Measurements from ENCODE around the gene ATRN. TPM values are rescaled to one million over a fixed set of nuclear protein-coding genes. Genes with fewer than 3 reads are reported as not detected.
A peak's percentile ranks its signal among the peaks of the same experiment; 100 is the strongest.
"Not testable (repeated sequence)": the region's sequence is repeated elsewhere in the genome, so short reads cannot be mapped to it uniquely, and the experiment has no call there.

ATRN gene
- total RNA-seq: 52.0 to 55.1 TPM (median 52.8 TPM) in 3 replicates
- long read RNA-seq, partial matches to known transcripts: 2 of 7 reads
- long read RNA-seq, other reads (novel, unspliced or antisense): 5 of 7 reads

DNA sequence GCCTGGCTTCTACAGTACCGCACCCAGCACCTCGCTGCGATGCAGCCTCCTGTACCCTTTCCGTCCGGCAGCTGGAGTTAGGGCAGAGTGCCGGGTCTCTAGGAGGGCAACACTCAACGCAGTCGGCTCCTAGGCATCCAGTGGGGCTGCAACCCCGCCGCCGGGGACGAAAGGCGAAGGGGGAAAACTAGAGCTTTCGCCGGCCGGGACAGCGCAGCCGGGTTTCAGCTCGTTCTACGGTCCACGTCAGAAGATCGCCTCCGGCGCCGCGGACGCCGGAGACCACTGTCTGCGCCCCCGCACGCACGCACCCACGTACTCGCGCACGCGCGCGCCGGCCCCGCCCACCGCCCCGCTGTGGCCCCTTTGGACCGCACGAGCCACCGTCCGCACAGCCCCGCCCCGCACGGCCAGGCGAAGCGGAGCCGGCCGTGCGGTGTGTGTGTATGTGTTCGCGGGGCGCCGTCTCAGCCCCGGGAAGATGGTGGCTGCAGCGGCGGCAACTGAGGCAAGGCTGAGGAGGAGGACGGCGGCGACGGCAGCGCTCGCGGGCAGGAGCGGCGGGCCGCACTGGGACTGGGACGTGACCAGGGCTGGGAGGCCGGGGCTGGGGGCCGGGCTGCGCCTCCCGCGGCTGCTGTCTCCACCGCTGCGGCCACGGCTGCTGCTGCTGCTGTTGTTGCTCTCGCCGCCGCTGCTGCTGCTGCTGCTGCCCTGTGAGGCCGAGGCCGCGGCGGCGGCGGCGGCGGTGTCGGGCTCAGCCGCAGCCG, at the start of gene ATRN:
ATRN (plus strand) TSS at position 392 of the 770 bp plus-strand sequence; CDS start at position 482, 90 bp downstream.
- H3K4me1 Mint-ChIP-seq (ENCODE audit: low read depth): peaks cover 29% of the 10 kb centered on the region
- peak within 1 kb of the TSS; percentile 92 for H3K4me3 Mint-ChIP-seq (ENCODE audit: unreplicated experiment)
- no peaks in the 10 kb centered on the region for H3K9me3 Mint-ChIP-seq (ENCODE audit: low read depth)
- H3K36me3 Mint-ChIP-seq (ENCODE audit: low read depth): no peaks in the 10 kb centered on the region
- H3K27ac Mint-ChIP-seq (ENCODE audit: unreplicated experiment): peak within 1 kb of the TSS; percentile 81
- peak; percentile 97 for DNase-seq (ENCODE audit: low spot score)
- TF ChIP-seq, protein P1, sequence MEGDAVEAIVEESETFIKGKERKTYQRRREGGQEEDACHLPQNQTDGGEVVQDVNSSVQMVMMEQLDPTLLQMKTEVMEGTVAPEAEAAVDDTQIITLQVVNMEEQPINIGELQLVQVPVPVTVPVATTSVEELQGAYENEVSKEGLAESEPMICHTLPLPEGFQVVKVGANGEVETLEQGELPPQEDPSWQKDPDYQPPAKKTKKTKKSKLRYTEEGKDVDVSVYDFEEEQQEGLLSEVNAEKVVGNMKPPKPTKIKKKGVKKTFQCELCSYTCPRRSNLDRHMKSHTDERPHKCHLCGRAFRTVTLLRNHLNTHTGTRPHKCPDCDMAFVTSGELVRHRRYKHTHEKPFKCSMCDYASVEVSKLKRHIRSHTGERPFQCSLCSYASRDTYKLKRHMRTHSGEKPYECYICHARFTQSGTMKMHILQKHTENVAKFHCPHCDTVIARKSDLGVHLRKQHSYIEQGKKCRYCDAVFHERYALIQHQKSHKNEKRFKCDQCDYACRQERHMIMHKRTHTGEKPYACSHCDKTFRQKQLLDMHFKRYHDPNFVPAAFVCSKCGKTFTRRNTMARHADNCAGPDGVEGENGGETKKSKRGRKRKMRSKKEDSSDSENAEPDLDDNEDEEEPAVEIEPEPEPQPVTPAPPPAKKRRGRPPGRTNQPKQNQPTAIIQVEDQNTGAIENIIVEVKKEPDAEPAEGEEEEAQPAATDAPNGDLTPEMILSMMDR (IDR thresholded peaks at IDR 0.05): peak; percentile 12
- H3K27me3 Mint-ChIP-seq (ENCODE audit: low read depth): peaks cover 11% of the 10 kb centered on the region

DNA sequence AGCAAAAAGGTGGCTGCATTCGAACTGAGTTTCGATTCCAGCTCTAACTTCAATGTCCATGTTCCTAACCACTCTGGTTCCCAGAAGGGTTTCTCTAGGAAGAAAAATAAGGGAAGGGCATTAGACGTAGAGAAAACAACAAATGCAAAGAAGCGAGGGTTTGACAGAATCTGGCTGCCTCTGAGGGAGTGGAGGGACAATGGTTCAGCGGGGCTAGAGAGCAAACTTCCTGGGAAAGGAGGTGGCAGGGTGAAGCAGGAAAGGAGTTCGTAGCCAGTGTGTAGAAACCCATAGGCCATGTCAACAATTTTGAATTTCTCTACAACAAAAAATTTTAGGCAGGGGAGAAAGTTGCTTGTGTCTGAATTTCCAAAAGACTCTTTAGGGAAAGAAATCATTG, 48.8 kb upstream of the ATRN start:
- no peak for DNase-seq (ENCODE audit: low spot score)
- Mint-ChIP-seq H3K36me3 (ENCODE audit: low read depth) (no peaks in the 10 kb centered on the region), H3K4me1 (ENCODE audit: low read depth) (no peaks in the 10 kb centered on the region), H3K9me3 (ENCODE audit: low read depth) (no peaks in the 10 kb centered on the region), H3K27me3 (ENCODE audit: low read depth) (no peaks in the 10 kb centered on the region), H3K4me3 (ENCODE audit: unreplicated experiment) (no peak overlapping the region), H3K27ac (ENCODE audit: unreplicated experiment) (no peak overlapping the region)
- TF ChIP-seq, protein P1 (IDR thresholded peaks at IDR 0.05): no peak

DNA sequence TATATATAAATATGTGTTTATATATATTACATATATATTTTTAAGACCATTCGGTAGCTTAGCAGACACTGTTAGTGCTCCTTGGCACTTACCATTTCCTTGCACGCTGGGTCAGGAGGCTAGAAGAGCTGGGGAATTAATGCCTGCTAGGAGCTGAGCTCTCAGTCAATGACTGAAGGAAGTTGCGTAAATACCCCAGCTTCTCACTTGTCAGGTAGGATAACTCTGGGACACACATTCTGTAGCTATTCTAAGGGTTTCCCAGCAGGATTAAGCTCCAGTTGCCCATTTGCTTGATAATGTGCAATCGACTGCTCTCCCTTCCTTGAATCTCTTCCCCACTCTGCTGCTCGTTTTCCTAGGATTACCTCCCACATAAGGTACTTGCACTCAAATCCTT, 47.7 kb upstream of the ATRN start:
- H3K27ac Mint-ChIP-seq (ENCODE audit: unreplicated experiment): no peak overlapping the region
- TF ChIP-seq, protein P1 (IDR thresholded peaks at IDR 0.05): no peak
- H3K9me3 Mint-ChIP-seq (ENCODE audit: low read depth): no peaks in the 10 kb centered on the region
- H3K36me3 Mint-ChIP-seq (ENCODE audit: low read depth): no peaks in the 10 kb centered on the region
- H3K4me3 Mint-ChIP-seq (ENCODE audit: unreplicated experiment): no peak overlapping the region
- H3K27me3 Mint-ChIP-seq (ENCODE audit: low read depth): no peaks in the 10 kb centered on the region
- no peak for DNase-seq (ENCODE audit: low spot score)
- no peaks in the 10 kb centered on the region for H3K4me1 Mint-ChIP-seq (ENCODE audit: low read depth)

DNA sequence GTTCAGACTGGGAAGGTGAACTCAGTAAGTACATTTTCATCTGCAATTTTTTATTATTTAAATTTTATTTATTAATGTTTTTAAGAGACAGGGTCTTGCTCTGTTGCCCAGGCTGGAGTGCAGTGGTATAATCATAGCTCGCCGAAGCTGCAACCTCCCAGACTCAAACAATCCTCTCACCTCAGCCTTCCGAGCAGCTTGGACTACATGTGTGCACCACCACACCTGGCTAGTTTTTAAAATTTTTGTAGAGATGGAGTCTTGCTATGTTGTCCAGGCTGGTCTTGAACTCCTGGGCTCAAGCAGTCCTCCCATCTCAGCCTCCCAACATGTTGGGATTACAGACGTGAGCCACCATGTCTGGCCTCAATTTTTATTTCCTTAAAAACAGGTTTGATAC, 44.1 kb upstream of the ATRN start:
- H3K9me3 Mint-ChIP-seq (ENCODE audit: low read depth); H3K4me1 Mint-ChIP-seq (ENCODE audit: low read depth); H3K27me3 Mint-ChIP-seq (ENCODE audit: low read depth); H3K36me3 Mint-ChIP-seq (ENCODE audit: low read depth); H3K27ac Mint-ChIP-seq (ENCODE audit: unreplicated experiment); DNase-seq (ENCODE audit: low spot score); H3K4me3 Mint-ChIP-seq (ENCODE audit: unreplicated experiment): not testable (repeated sequence)

DNA sequence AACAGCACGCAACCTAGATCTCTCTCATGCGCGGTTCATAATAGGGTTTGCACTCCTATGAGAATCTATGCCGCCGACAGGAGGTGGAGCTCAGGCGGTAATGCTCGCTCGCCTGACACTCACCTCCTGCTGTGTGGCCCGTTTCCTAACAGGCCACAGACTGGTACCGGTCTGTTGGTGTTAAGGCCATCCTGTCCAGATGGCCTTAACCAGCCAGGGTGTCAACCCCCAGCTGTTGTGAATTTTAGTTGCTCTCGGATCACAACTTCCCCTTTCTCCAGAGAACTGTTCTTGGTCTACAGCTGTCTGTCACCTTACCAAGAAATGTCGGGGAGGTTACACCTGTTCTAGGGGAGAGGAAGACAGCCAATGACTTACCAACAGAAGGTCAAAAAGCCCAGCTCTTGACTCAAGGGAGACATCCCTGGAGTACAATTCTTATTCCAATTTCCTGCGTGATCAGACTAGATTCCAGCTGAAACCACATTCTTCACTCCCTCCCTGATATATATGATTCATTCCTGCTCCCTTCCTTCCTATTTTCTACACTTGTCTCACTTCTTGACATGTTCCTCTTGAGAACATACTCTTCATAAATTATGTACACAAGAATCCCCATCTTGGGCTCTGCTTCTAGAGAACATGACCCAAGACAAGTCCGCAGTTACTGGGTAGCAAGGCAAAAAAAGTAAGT, 40.3 kb upstream of the ATRN start:
- peak overlapping the region; percentile 27 for H3K27ac Mint-ChIP-seq (ENCODE audit: unreplicated experiment)
- H3K4me1 Mint-ChIP-seq (ENCODE audit: low read depth): peaks cover 4% of the 10 kb centered on the region
- no peaks in the 10 kb centered on the region for H3K9me3 Mint-ChIP-seq (ENCODE audit: low read depth)
- peaks cover 1% of the 10 kb centered on the region for H3K27me3 Mint-ChIP-seq (ENCODE audit: low read depth)
- H3K4me3 Mint-ChIP-seq (ENCODE audit: unreplicated experiment): no peak overlapping the region
- H3K36me3 Mint-ChIP-seq (ENCODE audit: low read depth): no peaks in the 10 kb centered on the region
- TF ChIP-seq, protein P1 (IDR thresholded peaks at IDR 0.05): no peak
- DNase-seq (ENCODE audit: low spot score): no peak
